Astrocyte of the cerebellum (primary cell): ENCODE results near the gene MED16.

Source experiments
- DNase-seq: peaks from one replicate; pipeline ENCODE4 v3.0.0-alpha.2; 2011; ENCODE audit warnings: low read depth
- H3K4me3 ChIP-seq: 2 replicates; pipeline ENCODE4 v1.5.1; 2011; ENCODE audit warnings: mild to moderate bottlenecking, low read depth, low read length, moderate library complexity
- in situ Hi-C: cut with HindIII; loops from 2 replicates; pipeline ENCODE4 v1.10.0; 2017; ENCODE audit warnings: low sequenced_read_pairs
- TF ChIP-seq, protein P1 (sequence below): IDR thresholded peaks from 2 replicates; pipeline ENCODE4 v1.5.1; 2012; ENCODE audit warnings: low read length, low read depth, moderate library complexity, mild to moderate bottlenecking; ENCODE audit errors: missing control alignments

MED16 gene

DNA sequence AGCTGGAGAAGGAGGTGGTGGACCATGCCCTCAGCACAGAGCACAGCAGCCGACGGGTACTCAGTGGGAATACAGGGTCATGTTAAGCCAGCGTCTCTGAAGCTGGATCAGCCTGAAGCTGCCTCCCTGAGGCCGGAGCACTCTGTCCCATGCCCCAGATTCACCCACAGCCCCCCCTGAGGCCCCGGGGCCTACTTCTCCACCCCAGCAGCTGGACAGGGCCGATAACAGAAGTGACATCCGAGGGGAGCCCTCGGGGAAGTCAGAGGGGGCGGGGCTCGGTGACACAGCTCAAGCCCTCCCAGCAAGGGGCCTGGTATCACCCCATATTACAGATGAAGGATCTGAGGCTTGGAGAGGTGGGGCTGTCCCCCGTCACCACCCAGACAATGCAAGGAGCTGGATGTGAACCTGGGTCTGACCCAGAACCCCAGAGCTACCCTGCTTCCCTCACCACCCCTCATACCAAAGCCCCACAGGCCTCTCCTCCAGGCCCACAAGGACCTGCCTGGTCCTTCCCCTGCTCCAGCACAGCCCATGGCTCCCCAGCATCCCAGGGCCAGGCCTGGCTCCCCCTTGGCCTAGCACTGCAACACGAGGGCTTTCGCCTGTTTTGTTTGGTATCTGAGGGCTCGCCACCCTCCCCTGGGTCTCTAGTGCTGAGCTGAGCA lies 14.3 kb upstream of the MED16 start:
- no peak for DNase-seq
- in situ Hi-C loops: no loop called here
- H3K4me3 ChIP-seq: no peak overlapping the region
- TF ChIP-seq, protein P1, sequence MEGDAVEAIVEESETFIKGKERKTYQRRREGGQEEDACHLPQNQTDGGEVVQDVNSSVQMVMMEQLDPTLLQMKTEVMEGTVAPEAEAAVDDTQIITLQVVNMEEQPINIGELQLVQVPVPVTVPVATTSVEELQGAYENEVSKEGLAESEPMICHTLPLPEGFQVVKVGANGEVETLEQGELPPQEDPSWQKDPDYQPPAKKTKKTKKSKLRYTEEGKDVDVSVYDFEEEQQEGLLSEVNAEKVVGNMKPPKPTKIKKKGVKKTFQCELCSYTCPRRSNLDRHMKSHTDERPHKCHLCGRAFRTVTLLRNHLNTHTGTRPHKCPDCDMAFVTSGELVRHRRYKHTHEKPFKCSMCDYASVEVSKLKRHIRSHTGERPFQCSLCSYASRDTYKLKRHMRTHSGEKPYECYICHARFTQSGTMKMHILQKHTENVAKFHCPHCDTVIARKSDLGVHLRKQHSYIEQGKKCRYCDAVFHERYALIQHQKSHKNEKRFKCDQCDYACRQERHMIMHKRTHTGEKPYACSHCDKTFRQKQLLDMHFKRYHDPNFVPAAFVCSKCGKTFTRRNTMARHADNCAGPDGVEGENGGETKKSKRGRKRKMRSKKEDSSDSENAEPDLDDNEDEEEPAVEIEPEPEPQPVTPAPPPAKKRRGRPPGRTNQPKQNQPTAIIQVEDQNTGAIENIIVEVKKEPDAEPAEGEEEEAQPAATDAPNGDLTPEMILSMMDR: no peak

DNA sequence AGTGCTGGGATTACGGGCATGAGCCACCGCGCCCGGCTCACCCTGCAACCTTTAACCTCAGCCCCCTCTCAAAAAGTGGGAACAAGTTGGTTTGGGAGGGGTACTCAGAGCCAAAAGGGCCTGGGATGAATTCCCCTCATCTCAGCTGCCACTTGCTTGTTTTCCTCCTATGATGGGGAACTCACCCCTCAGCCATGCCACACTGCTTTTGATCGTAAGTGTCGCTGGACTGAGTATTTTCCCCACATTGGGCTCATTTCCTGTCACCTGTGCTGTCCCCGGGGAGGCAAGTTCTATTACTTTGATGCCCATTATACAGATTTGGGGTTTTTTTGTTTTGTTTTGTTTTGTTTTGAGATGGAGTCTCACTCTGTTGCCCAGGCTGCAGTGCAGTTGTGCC lies 13.5 kb upstream of the MED16 start:
- no peak overlapping the region for H3K4me3 ChIP-seq
- TF ChIP-seq, protein P1: no peak
- DNase-seq: no peak
- in situ Hi-C loops: no loop called here

DNA sequence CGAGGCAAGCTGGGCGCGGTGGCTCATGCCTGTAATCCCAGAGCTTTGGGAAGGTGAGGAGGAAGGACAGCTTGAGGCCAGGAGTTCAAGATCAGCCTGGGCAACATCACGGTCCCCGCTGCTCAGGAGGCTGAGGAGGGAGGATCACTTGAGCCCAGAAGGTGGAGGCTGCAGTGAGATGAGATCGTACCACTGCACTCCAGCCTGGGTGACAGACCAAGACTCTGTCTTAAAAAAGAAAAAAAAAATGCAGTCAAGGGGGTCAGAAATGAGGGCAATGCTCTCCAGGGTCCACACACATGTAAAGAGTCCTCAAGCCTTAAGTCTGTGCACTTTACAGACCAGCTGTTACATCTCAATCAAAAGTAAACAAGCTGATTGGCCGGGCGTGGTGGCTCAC lies 11.6 kb upstream of the MED16 start:
- TF ChIP-seq, protein P1: no peak
- no peak overlapping the region for H3K4me3 ChIP-seq
- in situ Hi-C loops: no loop called here

GRCh38 chr19:903266-903797 lies 10.3 kb upstream of the MED16 start:
- no peak overlapping the region for H3K4me3 ChIP-seq
- DNase-seq: peak; percentile 23
- TF ChIP-seq, protein P1: no peak
- in situ Hi-C loops: no loop called here

More for the DNA sequence above, 11.6 kb upstream of the MED16 start:
- no peak for DNase-seq

DNA sequence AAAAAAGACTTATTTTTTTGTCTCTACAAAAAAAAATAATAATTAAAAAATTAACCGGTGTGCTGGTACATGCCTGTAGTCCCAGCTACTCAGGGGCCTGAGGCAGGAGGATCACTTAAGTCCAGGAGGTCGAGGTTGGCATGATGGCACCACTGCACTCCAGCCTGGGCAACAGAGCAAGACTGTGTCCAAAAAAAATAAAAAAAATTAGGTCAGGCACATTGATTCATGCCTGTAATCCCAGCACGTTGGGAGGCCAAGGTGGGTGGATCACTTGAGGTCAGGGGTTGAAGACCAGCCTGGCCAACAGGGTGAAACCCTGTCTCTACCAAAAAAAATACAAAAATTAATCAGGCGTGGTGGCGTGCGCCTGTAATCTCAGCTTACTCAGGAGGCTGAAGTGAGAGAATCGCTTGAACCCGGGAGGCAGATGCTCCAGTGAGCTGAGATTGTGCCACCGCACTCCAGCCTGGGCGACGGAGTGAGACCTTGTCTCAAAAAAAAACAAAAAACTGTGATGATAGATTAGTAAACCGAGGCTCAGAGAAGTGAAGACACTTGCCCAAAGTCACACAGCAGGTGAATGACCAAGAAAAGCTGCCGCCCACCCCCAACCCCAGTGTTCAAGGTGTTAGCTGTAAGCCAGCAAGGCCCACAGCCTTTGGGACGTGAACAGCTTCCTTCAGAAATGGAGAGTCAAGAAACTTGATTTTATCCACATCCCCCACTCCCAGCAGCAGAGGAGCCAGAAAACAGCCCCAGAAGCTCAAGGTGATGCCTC lies 9.6 kb upstream of the MED16 start:
- no peak overlapping the region for H3K4me3 ChIP-seq
- no peak for DNase-seq
- TF ChIP-seq, protein P1: no peak
- in situ Hi-C loops: no loop called here

- DNase-seq: no peak
- TF ChIP-seq, protein P1: no peak
- in situ Hi-C loops: no loop called here
- H3K4me3 ChIP-seq: no peak overlapping the region
Measured at GRCh38 chr19:902093-902370, 9.0 kb upstream of the MED16 start.
